Neural progenitor cell (in vitro differentiated cells): ENCODE results near the gene SH3GL1. TPM values are rescaled to one million over a fixed set of nuclear protein-coding genes. Genes with fewer than 3 reads are reported as not detected.

Experiments
- DNase-seq: peaks from one replicate; pipeline ENCODE4 v3.0.0-alpha.2; 2016; ENCODE audit warnings: low spot score
- H2AFZ ChIP-seq: fragments of 200-600 bp; sonication (generic); replicated peaks from 2 replicates; pipeline ENCODE4 v1.6.1; 2016; ENCODE audit warnings: antibody characterized with exemption
- H3F3A ChIP-seq: fragments of 200-600 bp; sonication (generic); 2 replicates; pipeline ENCODE4 v1.6.1; 2016; ENCODE audit warnings: antibody characterized with exemption, low read depth
- H3K27ac ChIP-seq: fragments of 200-600 bp; sonication (generic); 2 replicates; pipeline ENCODE4 v1.5.1; 2016; ENCODE audit warnings: mild to moderate bottlenecking
- H3K27me3 ChIP-seq: fragments of 200-600 bp; sonication (generic); 2 replicates; pipeline ENCODE4 v1.6.1; 2016; ENCODE audit warnings: mild to moderate bottlenecking, moderate library complexity
- H3K36me3 ChIP-seq: fragments of 200-600 bp; sonication (generic); 2 replicates; pipeline ENCODE4 v1.5.1; 2016
- H3K4me1 ChIP-seq: fragments of 200-600 bp; sonication (generic); 2 replicates; pipeline ENCODE4 v1.6.1; 2016; ENCODE audit warnings: mixed run types
- H3K4me2 ChIP-seq: fragments of 200-600 bp; sonication (generic); 2 replicates; pipeline ENCODE4 v1.6.1; 2016
- H3K4me3 ChIP-seq: fragments of 200-600 bp; sonication (generic); 2 replicates; pipeline ENCODE4 v1.5.1; 2016
- H3K79me2 ChIP-seq: fragments of 200-600 bp; sonication (generic); 2 replicates; pipeline ENCODE4 v1.6.1; 2016; ENCODE audit warnings: low read depth
- H3K9ac ChIP-seq: fragments of 200-600 bp; sonication (generic); 2 replicates; pipeline ENCODE4 v1.6.1; 2016
- H3K9me3 ChIP-seq: fragments of 200-600 bp; sonication (generic); 2 replicates; pipeline ENCODE4 v1.5.1; 2016; ENCODE audit warnings: low read depth
- H4K20me1 ChIP-seq: fragments of 200-600 bp; sonication (generic); 2 replicates; pipeline ENCODE4 v1.6.1; 2016; ENCODE audit warnings: low read depth
- H3K27ac Mint-ChIP-seq: 3 replicates; pipeline ENCODE4 v1.8.0; 2021; ENCODE audit warnings: mixed read lengths
- H3K27me3 Mint-ChIP-seq: 2 replicates; pipeline ENCODE4 v1.8.0; 2022; ENCODE audit warnings: low read depth, mild to moderate bottlenecking, inconsistent platforms, moderate library complexity, mixed read lengths; ENCODE audit not compliant: insufficient read depth
- H3K36me3 Mint-ChIP-seq: 3 replicates; pipeline ENCODE4 v1.8.0; 2021; ENCODE audit warnings: mixed read lengths
- H3K4me1 Mint-ChIP-seq: 3 replicates; pipeline ENCODE4 v1.8.0; 2021; ENCODE audit warnings: mixed read lengths
- H3K4me3 Mint-ChIP-seq: 3 replicates; pipeline ENCODE4 v1.8.0; 2021; ENCODE audit warnings: mild to moderate bottlenecking, moderate library complexity, mixed read lengths
- H3K9me3 Mint-ChIP-seq: 3 replicates; pipeline ENCODE4 v1.8.0; 2020; ENCODE audit warnings: mixed read lengths
- EZH2 ChIP-seq: fragments of 200-600 bp; sonication (generic); IDR thresholded peaks from 2 replicates; pipeline ENCODE4 v1.6.1; 2017; ENCODE audit warnings: antibody characterized with exemption, mild to moderate bottlenecking, moderate library complexity
- EZH2phosphoT487 ChIP-seq: fragments of 200-600 bp; sonication (generic); IDR thresholded peaks from 2 replicates; pipeline ENCODE4 v1.6.1; 2017; ENCODE audit warnings: antibody characterized with exemption
- total RNA-seq: library from RNA; depleted of rRNA; stranded (reverse); fragments of >200 nt; gene quantifications from 2 replicates; pipeline ENCODE4 v1.2.3, GENCODE V29; 2015; ENCODE audit warnings: low replicate concordance
- TF ChIP-seq, protein P1 (sequence below): fragments of 200-600 bp; sonication (generic); IDR thresholded peaks from 2 replicates; pipeline ENCODE4 v1.5.1; 2017; ENCODE audit warnings: antibody characterized with exemption, mild to moderate bottlenecking

SH3GL1 gene, protein sequence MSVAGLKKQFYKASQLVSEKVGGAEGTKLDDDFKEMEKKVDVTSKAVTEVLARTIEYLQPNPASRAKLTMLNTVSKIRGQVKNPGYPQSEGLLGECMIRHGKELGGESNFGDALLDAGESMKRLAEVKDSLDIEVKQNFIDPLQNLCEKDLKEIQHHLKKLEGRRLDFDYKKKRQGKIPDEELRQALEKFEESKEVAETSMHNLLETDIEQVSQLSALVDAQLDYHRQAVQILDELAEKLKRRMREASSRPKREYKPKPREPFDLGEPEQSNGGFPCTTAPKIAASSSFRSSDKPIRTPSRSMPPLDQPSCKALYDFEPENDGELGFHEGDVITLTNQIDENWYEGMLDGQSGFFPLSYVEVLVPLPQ
- total RNA-seq: 25.3 and 87.0 TPM in 2 replicates

DNA sequence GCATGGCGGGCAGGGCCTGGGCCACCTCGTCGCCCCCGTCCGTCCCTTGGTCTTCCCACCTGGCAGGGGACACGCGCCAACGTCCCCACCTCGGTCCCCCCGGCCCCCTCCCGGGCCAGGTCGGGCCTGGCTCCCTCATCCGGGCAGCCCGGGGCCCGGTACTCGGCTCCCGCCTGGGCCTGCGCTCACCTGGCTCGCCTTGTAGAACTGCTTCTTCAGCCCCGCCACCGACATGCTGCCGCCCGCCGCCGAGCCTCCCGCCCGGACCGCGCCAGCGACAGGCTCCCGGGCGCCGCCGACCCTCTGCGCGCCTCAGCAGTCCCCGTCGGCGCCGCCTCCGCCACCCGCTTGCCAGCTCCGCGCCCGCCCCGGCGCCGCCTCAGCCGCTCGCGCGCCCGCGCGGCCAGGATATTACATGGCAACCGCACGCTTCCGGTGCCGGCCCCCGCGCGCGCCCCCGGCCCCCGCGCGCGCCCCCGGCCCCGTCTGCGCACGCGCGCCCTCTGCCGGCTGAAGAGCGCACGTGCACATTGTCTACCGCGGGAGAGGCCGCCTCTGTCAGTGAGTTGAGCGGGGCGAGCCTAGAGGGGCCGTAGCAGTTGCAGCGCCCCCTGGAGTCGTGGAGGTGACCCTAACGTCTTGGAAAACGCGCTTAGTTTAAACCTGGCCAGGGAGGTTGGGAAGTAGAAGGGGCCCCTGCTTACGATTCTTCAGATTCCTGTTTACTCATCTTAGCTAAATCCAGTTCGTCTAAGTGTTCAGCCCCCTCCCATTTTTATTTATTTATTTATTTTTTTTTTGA is at the start of gene SH3GL1:
TSS of gene SH3GL1 (minus strand) at position 413 of the 802 bp plus-strand sequence. CDS start at position 234, 179 bp downstream.
- H3K4me1 ChIP-seq: peaks cover 43% of the 10 kb centered on the region
- Mint-ChIP-seq H3K27me3 (no peaks in the 10 kb centered on the region), H3K4me1 (peaks cover 48% of the 10 kb centered on the region), H3K27ac (peak within 1 kb of the TSS; percentile 65), H3K9me3 (no peaks in the 10 kb centered on the region), H3K36me3 (peaks cover 17% of the 10 kb centered on the region), H3K4me3 (peak within 1 kb of the TSS; percentile 96)
- H3K27ac ChIP-seq: no peak within 1 kb of the TSS
- peak within 1 kb of the TSS; percentile 90 for H3K9ac ChIP-seq
- no peaks in the 10 kb centered on the region for H3K9me3 ChIP-seq
- peak; percentile 96 for DNase-seq
- no peaks in the 10 kb centered on the region for H3K27me3 ChIP-seq
- H4K20me1 ChIP-seq: peaks cover 64% of the 10 kb centered on the region
- H3K4me3 ChIP-seq: peak within 1 kb of the TSS; percentile 98
- H2AFZ ChIP-seq: no peak within 1 kb of the TSS
- no peaks in the 10 kb centered on the region for H3K36me3 ChIP-seq
- H3K79me2 ChIP-seq: peaks cover 77% of the 10 kb centered on the region
- H3F3A ChIP-seq: peaks cover 44% of the 10 kb centered on the region
- peak within 1 kb of the TSS; percentile 95 for H3K4me2 ChIP-seq
- TF ChIP-seq, protein P1, sequence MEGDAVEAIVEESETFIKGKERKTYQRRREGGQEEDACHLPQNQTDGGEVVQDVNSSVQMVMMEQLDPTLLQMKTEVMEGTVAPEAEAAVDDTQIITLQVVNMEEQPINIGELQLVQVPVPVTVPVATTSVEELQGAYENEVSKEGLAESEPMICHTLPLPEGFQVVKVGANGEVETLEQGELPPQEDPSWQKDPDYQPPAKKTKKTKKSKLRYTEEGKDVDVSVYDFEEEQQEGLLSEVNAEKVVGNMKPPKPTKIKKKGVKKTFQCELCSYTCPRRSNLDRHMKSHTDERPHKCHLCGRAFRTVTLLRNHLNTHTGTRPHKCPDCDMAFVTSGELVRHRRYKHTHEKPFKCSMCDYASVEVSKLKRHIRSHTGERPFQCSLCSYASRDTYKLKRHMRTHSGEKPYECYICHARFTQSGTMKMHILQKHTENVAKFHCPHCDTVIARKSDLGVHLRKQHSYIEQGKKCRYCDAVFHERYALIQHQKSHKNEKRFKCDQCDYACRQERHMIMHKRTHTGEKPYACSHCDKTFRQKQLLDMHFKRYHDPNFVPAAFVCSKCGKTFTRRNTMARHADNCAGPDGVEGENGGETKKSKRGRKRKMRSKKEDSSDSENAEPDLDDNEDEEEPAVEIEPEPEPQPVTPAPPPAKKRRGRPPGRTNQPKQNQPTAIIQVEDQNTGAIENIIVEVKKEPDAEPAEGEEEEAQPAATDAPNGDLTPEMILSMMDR: peak; percentile 94
- TF ChIP-seq EZH2phosphoT487 (no peak), EZH2 (no peak)

DNA sequence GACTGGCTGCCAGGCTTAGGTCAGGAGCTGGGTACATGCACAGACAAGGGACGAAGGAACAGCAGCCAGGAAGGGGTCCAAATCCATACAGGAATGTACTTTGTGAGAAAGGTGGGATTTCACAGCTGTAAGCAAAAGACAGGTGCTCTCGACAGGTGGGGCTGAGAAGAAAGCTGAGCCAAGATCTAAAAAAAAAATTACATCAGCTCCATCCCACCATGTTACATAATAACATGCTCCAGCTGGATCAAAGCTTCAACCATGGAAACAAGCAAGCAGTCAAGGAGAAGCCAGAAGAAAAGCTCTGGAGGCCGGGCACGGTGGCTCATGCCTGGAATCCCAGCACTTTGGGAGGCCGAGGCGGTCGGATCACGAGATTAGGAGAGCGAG is 49.3 kb upstream of the SH3GL1 start:
- no peak overlapping the region for H3K27ac Mint-ChIP-seq

DNA sequence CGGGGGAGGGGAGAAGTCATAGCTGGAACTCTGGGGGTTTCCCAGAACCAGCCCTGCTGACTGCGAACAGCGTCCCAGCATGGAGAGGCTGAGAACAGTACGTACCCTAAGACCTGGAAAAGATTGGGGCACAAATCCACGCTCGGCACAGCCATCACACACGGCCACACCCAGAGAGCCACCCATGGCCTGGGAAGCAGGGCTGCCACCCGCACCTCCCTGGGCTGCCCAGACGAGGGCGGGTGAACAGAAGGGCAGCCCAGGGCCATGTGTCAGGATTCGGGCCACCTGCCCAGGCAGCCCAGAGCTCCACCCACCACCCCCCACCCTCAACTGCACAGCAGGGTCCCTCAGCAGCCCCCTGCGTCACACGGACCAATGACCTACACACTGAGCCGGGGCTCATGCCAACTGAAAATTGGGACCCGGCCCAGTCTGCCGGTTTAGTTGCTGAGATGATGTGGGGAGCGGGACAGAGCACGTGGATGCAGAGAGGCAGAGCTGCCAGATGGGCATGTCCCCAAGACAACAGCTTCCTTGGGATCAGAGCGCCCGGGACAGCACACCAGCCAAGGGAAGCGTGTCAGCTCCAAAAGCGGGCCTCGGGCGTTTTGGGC is 48.8 kb upstream of the SH3GL1 start:
- Histone ChIP-seq H3K79me2 (no peaks in the 10 kb centered on the region), H3K36me3 (no peaks in the 10 kb centered on the region)

More for the DNA sequence above, 49.3 kb upstream of the SH3GL1 start:
- no peak overlapping the region for H3K4me3 Mint-ChIP-seq
- H4K20me1 ChIP-seq: peaks cover 8% of the 10 kb centered on the region
- no peaks in the 10 kb centered on the region for H3K79me2 ChIP-seq
- TF ChIP-seq EZH2phosphoT487 (no peak), EZH2 (no peak)
- TF ChIP-seq, protein P1: no peak
- no peak overlapping the region for H3K9ac ChIP-seq
- H3K27me3 Mint-ChIP-seq: peaks cover 5% of the 10 kb centered on the region
- H3K4me2 ChIP-seq: no peak overlapping the region
- no peaks in the 10 kb centered on the region for H3K4me1 ChIP-seq
- H3K27ac ChIP-seq: no peak overlapping the region
- H3K27me3 ChIP-seq: no peaks in the 10 kb centered on the region
- H3K9me3 ChIP-seq: no peaks in the 10 kb centered on the region
- peaks cover 14% of the 10 kb centered on the region for H3F3A ChIP-seq
- no peak for DNase-seq
- H3K9me3 Mint-ChIP-seq: no peaks in the 10 kb centered on the region
- no peak overlapping the region for H3K4me3 ChIP-seq
- no peaks in the 10 kb centered on the region for H3K4me1 Mint-ChIP-seq
- peaks cover 11% of the 10 kb centered on the region for H3K36me3 Mint-ChIP-seq
- no peaks in the 10 kb centered on the region for H3K36me3 ChIP-seq
- H2AFZ ChIP-seq: no peak overlapping the region

More for the DNA sequence above, 48.8 kb upstream of the SH3GL1 start:
- no peak overlapping the region for H3K27ac ChIP-seq
- no peak overlapping the region for H3K4me2 ChIP-seq
- DNase-seq: no peak
- Mint-ChIP-seq H3K9me3 (no peaks in the 10 kb centered on the region), H3K27me3 (peaks cover 5% of the 10 kb centered on the region), H3K27ac (no peak overlapping the region), H3K36me3 (peaks cover 11% of the 10 kb centered on the region), H3K4me3 (no peak overlapping the region), H3K4me1 (peaks cover 2% of the 10 kb centered on the region)
- peaks cover 8% of the 10 kb centered on the region for H4K20me1 ChIP-seq
- no peaks in the 10 kb centered on the region for H3K9me3 ChIP-seq
- no peak for TF ChIP-seq EZH2phosphoT487
- TF ChIP-seq, protein P1: no peak
- TF ChIP-seq EZH2: no peak
- H3K9ac ChIP-seq: no peak overlapping the region
- no peak overlapping the region for H2AFZ ChIP-seq
- peaks cover 14% of the 10 kb centered on the region for H3F3A ChIP-seq
- no peak overlapping the region for H3K4me3 ChIP-seq
- no peaks in the 10 kb centered on the region for H3K4me1 ChIP-seq
- H3K27me3 ChIP-seq: no peaks in the 10 kb centered on the region
